Ovary (tissue), 9 donors: ENCODE data around the gene PRPSAP2. TPM values are rescaled to one million over a fixed set of nuclear protein-coding genes. Genes with fewer than 3 reads are reported as not detected.

Source experiments
- DNase-seq, 5 donors: peaks; one replicate each; pipeline ENCODE4 v3.0.0-alpha.2; 2019 to 2020
- H3K27ac ChIP-seq, 2 donors: fragments of 200-600 bp; one replicate each; pipeline versions ENCODE4 v1.5.1 to v1.8.0; 2019 to 2022
- H3K27me3 ChIP-seq: fragments of 200-600 bp; one replicate; pipeline ENCODE4 v1.8.0; 2022
- H3K36me3 ChIP-seq: fragments of 200-600 bp; sonication (generic); one replicate; pipeline ENCODE4 v1.5.1; 2019
- H3K4me1 ChIP-seq: one replicate; pipeline ENCODE4 v1.8.1; 2013; ENCODE audit warnings: mild to moderate bottlenecking, moderate library complexity; ENCODE audit not compliant: insufficient read depth
- H3K4me3 ChIP-seq: fragments of 200-600 bp; sonication (generic); one replicate; pipeline ENCODE4 v1.5.1; 2017
- H3K9me3 ChIP-seq, 2 donors: fragments of 200-600 bp in 1 of 2; sonication (generic) in 1 of 2; one replicate each; pipeline versions ENCODE4 v1.5.1 to v1.8.1; 2013 to 2019; ENCODE audit warnings: mild to moderate bottlenecking in 1 of 2, moderate library complexity in 1 of 2
- CTCF ChIP-seq, 3 donors: fragments of 450-650 bp in 2 of 3; fragments of 200-600 bp in 1 of 3; IDR thresholded peaks; one replicate each; pipeline versions ENCODE4 v1.5.1 to v1.8.0; 2016 to 2022; ENCODE audit warnings: antibody characterized with exemption in 3 of 3, mild to moderate bottlenecking in 1 of 3
- EP300 ChIP-seq: sonication (generic); formaldehyde crosslinking; IDR thresholded peaks from one replicate; pipeline ENCODE4 v1.6.1; 2017; ENCODE audit warnings: antibody characterized with exemption
- POLR2A ChIP-seq: fragments of 450-650 bp; IDR thresholded peaks from one replicate; pipeline ENCODE4 v1.6.1; 2017; ENCODE audit warnings: antibody characterized with exemption, mild to moderate bottlenecking, moderate library complexity
- WGBS, 3 donors: extraction: QIAGEN DNeasy Blood & Tissue Kit in 1 of 3; methylation state at CpG; one replicate each; pipeline versions ENCODE4 v1.1.5 to v1.1.7; 2013 to 2017; 5-methylcytosine and 5-hydroxymethylcytosine counted together
- intact Hi-C, 4 donors: fragments of 100-400 bp; cut with DNase I; formaldehyde crosslinking; loops; one replicate each; pipeline versions ENCODE4 v1.11.0 to v1.15.1; 2022 to 2023
- polyA plus RNA-seq, 2 donors: library from polyadenylated mRNA; stranded (reverse); fragments of 200-250 nt in 1 of 2; fragments of 350-450 nt in 1 of 2; fragmentation: Illumina TruSeq in 1 of 2; extraction: RNeasy Lipid Tissue Mini Kit (QIAGEN cat#74804) in 1 of 2; gene quantifications; one replicate each; pipeline ENCODE4 v1.2.3, GENCODE V29; 2013 to 2014
- total RNA-seq, 7 donors: library from RNA; depleted of rRNA in 2 of 7; stranded (reverse); fragments of >200 nt in 2 of 7; fragmentation: NEBNext Ultra II Directional in 3 of 7; extraction: Animal tissue kit (Norgen Biotek cat#: 25700) in 3 of 7; gene quantifications; one replicate each; pipeline versions ENCODE4 v1.1.0 to v1.2.4, GENCODE V29; 2016 to 2023
- donor health status: DM: no; HTN: no; CAD: no; lungs with moderate emphysema.
- donor health status: DM: no; HTN: no; CAD: no.
- donor health status: Bipolar disorder and iron deficiency.
- donor health status: DM: yes; HTN: yes; CAD: no.
- donor health status: DM: no; HTN: no; CAD: no.
- donor health status: DM: yes; HTN: yes; CAD: no.

PRPSAP2 gene
- total and polyA plus RNA-seq, 9 donors, result 25.2 to 44.7 (median 35.4) TPM

DNA sequence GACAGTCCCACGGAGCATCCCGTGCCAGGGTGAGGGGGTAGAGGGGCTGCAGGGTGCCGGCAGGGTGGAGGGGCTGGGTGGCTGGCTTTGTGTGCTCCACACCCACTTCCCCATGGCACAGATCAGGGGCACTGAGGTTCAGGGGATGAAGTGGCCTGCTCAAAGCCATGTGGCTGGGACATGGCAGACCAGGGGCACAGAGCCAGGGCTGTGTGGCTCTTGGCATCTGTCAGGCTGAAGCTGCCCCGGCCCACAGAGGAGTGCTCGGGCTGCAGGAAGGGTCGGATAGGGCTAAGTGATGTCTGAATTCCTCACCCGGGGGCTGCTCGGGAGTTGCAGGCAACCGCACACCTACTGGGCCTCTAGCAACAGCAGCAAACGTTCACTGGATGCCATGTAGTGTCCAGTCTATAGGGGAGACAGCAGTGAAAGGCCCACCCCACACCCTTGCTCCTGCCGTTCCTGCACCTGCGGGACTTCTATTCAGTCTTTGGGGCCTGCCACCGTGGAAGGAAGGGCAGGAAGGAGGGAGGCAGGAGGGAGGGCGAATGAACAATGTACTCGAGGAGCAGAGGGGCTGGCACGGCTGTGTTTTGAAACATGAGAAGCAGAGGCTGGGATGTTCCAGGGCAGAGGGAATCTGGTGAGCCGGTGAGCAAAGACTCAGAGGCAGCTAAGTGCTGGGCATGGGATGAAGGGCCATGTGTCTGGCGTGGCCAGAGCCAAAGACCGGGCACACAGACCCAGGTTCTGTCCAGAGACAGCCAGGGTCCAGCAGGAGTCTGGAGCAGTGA is 109.1 kb downstream of the PRPSAP2 start:
- Histone ChIP-seq H3K36me3 (no peaks in the 10 kb centered on the region), H3K4me1 (no peaks in the 10 kb centered on the region), H3K27ac (no peak overlapping the region), H3K9me3 (no peaks in the 10 kb centered on the region), H3K27me3 (no peaks in the 10 kb centered on the region), H3K4me3 (no peak overlapping the region)
- 45 to 52% (median 52%) methylated on average over 19 of the region's 19 CpGs for WGBS, 3 donors
- TF ChIP-seq EP300 (no peak), POLR2A (no peak), CTCF (IDR thresholded peaks at IDR 0.05) (no peak)
- intact Hi-C loops, result no loop called here
- DNase-seq, result no peak

DNA sequence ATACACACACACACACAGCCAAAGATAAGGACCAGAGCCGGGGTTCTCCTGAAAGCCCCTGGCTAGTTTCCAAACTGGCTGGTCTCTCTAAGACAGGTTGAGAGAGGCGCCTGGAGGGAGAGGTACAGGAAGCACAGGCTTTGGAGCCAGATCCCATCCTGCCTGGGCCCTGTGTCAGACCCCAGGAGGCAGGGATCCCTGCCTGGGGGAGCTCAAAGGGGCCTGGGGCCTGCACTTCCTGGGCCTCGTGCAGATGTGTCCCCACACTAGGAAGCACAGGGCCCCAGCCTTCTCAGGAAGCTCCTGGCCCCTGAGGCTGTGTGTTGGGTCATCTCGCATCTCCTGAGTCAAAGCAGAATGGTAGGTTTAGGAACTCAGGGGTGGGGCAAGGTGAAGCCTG is 110.0 kb downstream of the PRPSAP2 start:
- intact Hi-C loops, result no loop called here
- 56 to 72% (median 66%) methylated on average over 4 of the region's 4 CpGs for WGBS, 3 donors
- no peak for DNase-seq
- no peaks in the 10 kb centered on the region for H3K27me3 ChIP-seq
- no peaks in the 10 kb centered on the region for H3K9me3 ChIP-seq
- no peaks in the 10 kb centered on the region for H3K4me1 ChIP-seq
- no peak overlapping the region for H3K4me3 ChIP-seq
- TF ChIP-seq CTCF (IDR thresholded peaks at IDR 0.05), result no peak
- no peak for TF ChIP-seq EP300
- H3K36me3 ChIP-seq, result no peaks in the 10 kb centered on the region
- no peak overlapping the region for H3K27ac ChIP-seq

GRCh38 chr17:18968345-18968744 is 110.4 kb downstream of the PRPSAP2 start:
- H3K4me3 ChIP-seq, result no peak overlapping the region
- H3K4me1 ChIP-seq, result no peaks in the 10 kb centered on the region
- no peak for DNase-seq
- TF ChIP-seq CTCF (IDR thresholded peaks at IDR 0.05) (no peak), POLR2A (no peak), EP300 (no peak)
- 90 to 96% (median 91%) methylated on average over 4 of the region's 4 CpGs for WGBS, 3 donors
- no peak overlapping the region for H3K27ac ChIP-seq
- H3K9me3 ChIP-seq, result no peaks in the 10 kb centered on the region
- H3K27me3 ChIP-seq, result no peaks in the 10 kb centered on the region
- no peaks in the 10 kb centered on the region for H3K36me3 ChIP-seq
- intact Hi-C loops, result no loop called here

- Histone ChIP-seq H3K27ac (no peak overlapping the region), H3K4me3 (no peak overlapping the region)
- no peak for DNase-seq
These were observed 111.3 kb downstream of the PRPSAP2 start for GRCh38 chr17:18968945-18969887.

More at GRCh38 chr17:18968945-18969887, 111.3 kb downstream of the PRPSAP2 start:
- 74 to 81% (median 75%) methylated on average over 22 to 23 of the region's 23 CpGs for WGBS, 3 donors
- TF ChIP-seq CTCF (IDR thresholded peaks at IDR 0.05) (no peak), EP300 (no peak), POLR2A (no peak)
- intact Hi-C loops, result no loop called here
- Histone ChIP-seq H3K4me1 (no peaks in the 10 kb centered on the region), H3K9me3 (no peaks in the 10 kb centered on the region), H3K36me3 (no peaks in the 10 kb centered on the region), H3K27me3 (no peaks in the 10 kb centered on the region)
